SK-N-SH treated with all-trans-retinoic acid at 6 μM for 48 hours (cell line): ENCODE results near the gene DSCAM.

ENCODE experiments used
- ARNTL ChIP-seq: fragments of 450-650 bp; formaldehyde crosslinking; IDR thresholded peaks from 2 replicates; pipeline ENCODE4 v1.5.0; 2020; ENCODE audit warnings: low read depth, mild to moderate bottlenecking, moderate library complexity, borderline replicate concordance
- ZFP30 ChIP-seq: fragments of 450-650 bp; formaldehyde crosslinking; IDR thresholded peaks from 2 replicates; pipeline ENCODE4 v1.5.0; 2022; ENCODE audit warnings: mild to moderate bottlenecking, moderate library complexity

DNA sequence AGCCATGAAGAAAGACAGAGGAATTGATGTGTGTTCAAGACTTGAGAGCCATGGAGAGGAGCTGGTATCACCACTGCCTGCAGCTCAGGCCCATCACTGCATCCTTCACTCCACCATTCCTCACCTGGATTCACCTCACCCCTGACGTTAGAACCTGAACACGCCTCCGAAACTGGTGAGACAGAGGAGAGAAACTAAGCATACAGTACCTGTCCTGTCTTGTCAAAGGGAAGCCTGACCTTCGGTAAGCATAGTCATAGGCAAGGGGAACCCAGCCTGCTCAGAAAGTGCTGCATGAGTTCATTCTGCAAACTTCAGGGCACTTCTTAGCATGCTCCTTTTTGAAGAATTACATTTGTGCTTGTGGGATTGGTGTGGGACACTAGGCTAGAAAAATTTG lies 425.8 kb downstream of the DSCAM start:
- no peak for TF ChIP-seq ZFP30 (CRISPR knock-in tag)
- no peak for TF ChIP-seq ARNTL (CRISPR knock-in tag)
